DOHH2 (cell line): Measurements from ENCODE around the gene SSBP3.
"Not testable (repeated sequence)": the region's sequence is repeated elsewhere in the genome, so short reads cannot be mapped to it uniquely, and the experiment has no call there.

Source experiments
- H3F3A ChIP-seq: fragments of 200-600 bp; sonication (generic), shearing (Covaris generic); 2 replicates; pipeline ENCODE4 v1.6.0; 2016; ENCODE audit warnings: antibody characterized with exemption, mild to moderate bottlenecking; ENCODE audit not compliant: control insufficient read depth, insufficient read depth
- H3K27ac ChIP-seq: fragments of 200-600 bp; sonication (generic); 2 replicates; pipeline ENCODE4 v1.5.1; 2014; ENCODE audit warnings: low read depth, mild to moderate bottlenecking, low read length, moderate library complexity
- H3K27me3 ChIP-seq: fragments of 200-600 bp; sonication (generic); 2 replicates; pipeline ENCODE4 v1.6.1; 2014; ENCODE audit warnings: mild to moderate bottlenecking, low read length, mixed read lengths; ENCODE audit not compliant: control insufficient read depth
- H3K36me3 ChIP-seq: fragments of 200-600 bp; sonication (generic); 2 replicates; pipeline ENCODE4 v1.6.1; 2014; ENCODE audit warnings: mild to moderate bottlenecking, low read length, moderate library complexity, mixed read lengths; ENCODE audit not compliant: control insufficient read depth
- H3K4me1 ChIP-seq: fragments of 200-600 bp; sonication (generic); 2 replicates; pipeline ENCODE4 v1.6.1; 2014; ENCODE audit warnings: mild to moderate bottlenecking, low read length, mixed read lengths; ENCODE audit not compliant: control insufficient read depth
- H3K4me2 ChIP-seq: fragments of 200-600 bp; sonication (generic); 2 replicates; pipeline ENCODE4 v1.6.0; 2014; ENCODE audit warnings: mild to moderate bottlenecking, low read length, moderate library complexity
- H3K4me3 ChIP-seq: fragments of 200-600 bp; sonication (generic); 2 replicates; pipeline ENCODE4 v1.5.1; 2014; ENCODE audit warnings: mild to moderate bottlenecking, low read length, mixed read lengths
- H3K79me2 ChIP-seq: fragments of 200-600 bp; sonication (generic); 2 replicates; pipeline ENCODE4 v1.6.1; 2014; ENCODE audit warnings: mild to moderate bottlenecking, low read length, mixed read lengths; ENCODE audit not compliant: control insufficient read depth
- H3K9me2 ChIP-seq: fragments of 200-600 bp; sonication (generic); replicated peaks from 2 replicates; pipeline ENCODE4 v1.6.1; 2014; ENCODE audit warnings: mild to moderate bottlenecking, low read length, mixed read lengths; ENCODE audit not compliant: control insufficient read depth
- H3K9me3 ChIP-seq: fragments of 200-600 bp; sonication (generic); 2 replicates; pipeline ENCODE4 v1.6.1; 2014; ENCODE audit warnings: antibody characterized with exemption, low read length, mixed read lengths; ENCODE audit not compliant: control insufficient read depth, insufficient read depth
- H4K20me1 ChIP-seq: fragments of 200-600 bp; sonication (generic); 2 replicates; pipeline ENCODE4 v1.6.0; 2014; ENCODE audit warnings: low read depth, mild to moderate bottlenecking, antibody characterized with exemption, low read length, moderate library complexity; ENCODE audit not compliant: control insufficient read depth, insufficient read depth
- CTCF ChIP-seq: fragments of 200-600 bp; sonication (generic); IDR thresholded peaks from one replicate; pipeline ENCODE4 v1.5.1; 2014; ENCODE audit warnings: antibody characterized with exemption, mild to moderate bottlenecking, low read depth, low read length; ENCODE audit not compliant: poor library complexity, severe bottlenecking
- EZH2phosphoT487 ChIP-seq: fragments of 200-600 bp; sonication (generic); IDR thresholded peaks from 2 replicates; pipeline ENCODE4 v1.6.1; 2017; ENCODE audit warnings: borderline replicate concordance, mild to moderate bottlenecking, antibody characterized with exemption, low read length, moderate library complexity, mixed read lengths

SSBP3 gene

GRCh38 chr1:54238353-54239034 is 167.7 kb downstream of the SSBP3 start:
- no peaks in the 10 kb centered on the region for H3K4me1 ChIP-seq
- no peaks in the 10 kb centered on the region for H3K27me3 ChIP-seq
- H3K4me2 ChIP-seq: no peak overlapping the region
- H3K79me2 ChIP-seq: no peaks in the 10 kb centered on the region
- no peaks in the 10 kb centered on the region for H3K9me3 ChIP-seq
- no peaks in the 10 kb centered on the region for H4K20me1 ChIP-seq
- no peaks in the 10 kb centered on the region for H3K9me2 ChIP-seq
- H3K36me3 ChIP-seq: no peaks in the 10 kb centered on the region
- TF ChIP-seq CTCF (no peak), EZH2phosphoT487 (no peak)
- no peak overlapping the region for H3K27ac ChIP-seq
- no peak overlapping the region for H3K4me3 ChIP-seq
- no peaks in the 10 kb centered on the region for H3F3A ChIP-seq

- no peaks in the 10 kb centered on the region for H4K20me1 ChIP-seq
- no peak overlapping the region for H3K4me2 ChIP-seq
- H3K4me3 ChIP-seq: no peak overlapping the region
- H3F3A ChIP-seq: no peaks in the 10 kb centered on the region
- no peak for TF ChIP-seq CTCF
- no peak for TF ChIP-seq EZH2phosphoT487
- H3K27me3 ChIP-seq: no peaks in the 10 kb centered on the region
- no peaks in the 10 kb centered on the region for H3K4me1 ChIP-seq
- no peaks in the 10 kb centered on the region for H3K79me2 ChIP-seq
- H3K27ac ChIP-seq: no peak overlapping the region
- H3K9me2 ChIP-seq: no peaks in the 10 kb centered on the region
- no peaks in the 10 kb centered on the region for H3K36me3 ChIP-seq
- H3K9me3 ChIP-seq: no peaks in the 10 kb centered on the region
These were observed 168.6 kb downstream of the SSBP3 start for GRCh38 chr1:54237586-54237985.

- H3K36me3 ChIP-seq: no peaks in the 10 kb centered on the region
- no peaks in the 10 kb centered on the region for H3K27me3 ChIP-seq
- no peak overlapping the region for H3K4me3 ChIP-seq
- no peak overlapping the region for H3K27ac ChIP-seq
- no peak overlapping the region for H3K4me2 ChIP-seq
- H3K9me2 ChIP-seq: no peaks in the 10 kb centered on the region
- no peaks in the 10 kb centered on the region for H3K79me2 ChIP-seq
- TF ChIP-seq CTCF (no peak), EZH2phosphoT487 (no peak)
- no peaks in the 10 kb centered on the region for H4K20me1 ChIP-seq
- H3K4me1 ChIP-seq: peaks cover 6% of the 10 kb centered on the region
- H3K9me3 ChIP-seq: no peaks in the 10 kb centered on the region
- H3F3A ChIP-seq: no peaks in the 10 kb centered on the region
These were observed 171.9 kb downstream of the SSBP3 start for GRCh38 chr1:54234284-54234683.

DNA sequence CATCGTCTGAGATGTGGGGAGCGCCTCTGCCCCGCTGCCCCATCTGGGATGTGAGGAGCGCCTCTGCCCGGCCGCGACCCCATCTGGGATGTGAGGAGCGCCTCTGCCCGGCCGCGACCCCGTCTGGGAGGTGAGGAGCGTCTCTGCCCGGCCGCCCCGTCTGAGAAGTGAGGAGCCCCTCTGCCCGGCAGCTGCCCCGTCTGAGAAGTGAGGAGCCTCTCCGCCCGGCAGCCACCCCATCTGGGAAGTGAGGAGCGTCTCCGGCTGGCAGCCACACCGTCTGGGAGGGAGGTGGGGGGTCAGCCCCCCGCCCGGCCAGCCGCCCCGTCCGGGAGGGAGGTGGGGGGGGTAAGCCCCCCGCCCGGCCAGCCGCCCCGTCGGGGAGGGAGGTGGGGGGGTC is 173.0 kb downstream of the SSBP3 start:
- not testable (repeated sequence) for H3K27ac ChIP-seq, H3K4me3 ChIP-seq, H3K36me3 ChIP-seq, H3K4me2 ChIP-seq, H3K9me3 ChIP-seq, H3K9me2 ChIP-seq, H4K20me1 ChIP-seq, H3K4me1 ChIP-seq, H3K79me2 ChIP-seq, H3F3A ChIP-seq, H3K27me3 ChIP-seq
